Measurements from ENCODE around the gene TANC1. TPM values are rescaled to one million over a fixed set of nuclear protein-coding genes. Genes with fewer than 3 reads are reported as not detected.

TANC1 gene
- total and polyA plus RNA-seq, 2 experiments from 2014 or later, result 8.2 to 12.1 TPM

- peak overlapping the region; percentile 60 for H3K27ac ChIP-seq
Observed at GRCh38 chr2:159126432-159127022, 158.1 kb downstream of the TANC1 start.

DNA sequence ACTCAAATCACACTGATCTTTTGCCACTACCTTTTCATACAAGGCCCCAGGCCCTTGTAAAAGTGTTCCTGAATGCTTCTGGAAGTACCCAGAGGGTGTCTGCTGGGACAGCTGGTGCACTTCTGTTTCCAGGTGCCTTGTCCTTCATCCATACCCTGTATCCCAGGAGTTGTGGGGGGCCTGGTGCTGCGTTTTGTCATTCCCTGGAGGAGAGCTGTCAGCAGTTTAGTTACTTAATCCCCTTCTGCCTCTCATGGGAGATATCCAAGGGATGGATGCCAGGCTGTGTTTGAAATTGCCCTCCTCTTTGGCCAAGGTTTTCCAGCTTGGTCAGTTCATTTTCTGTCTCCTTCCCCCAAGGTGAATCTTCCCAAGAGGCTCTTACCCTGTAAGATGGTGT is 159.8 kb downstream of the TANC1 start:
- in situ Hi-C loops (cut with MboI), result no loop called here
- Histone ChIP-seq H3K36me3 (ENCODE audit: low read depth) (no peaks in the 10 kb centered on the region), H3K4me2 (ENCODE audit: unreplicated experiment) (no peak overlapping the region), H3K9me3 (ENCODE audit: low read depth) (no peaks in the 10 kb centered on the region), H3K27me3 (replicated peaks; ENCODE audit: insufficient read depth) (no peaks in the 10 kb centered on the region), H3K4me1 (ENCODE audit: insufficient read depth) (peaks cover 56% of the 10 kb centered on the region), H4K20me1 (ENCODE audit: insufficient read depth) (no peaks in the 10 kb centered on the region), H2AFZ (no peak overlapping the region), H3K79me2 (ENCODE audit: insufficient read depth) (peaks cover 27% of the 10 kb centered on the region; the same call in 1 of the 2 replicates), H3K9ac (no peak overlapping the region), H3K27ac (no peak overlapping the region), H3K4me3 (no peak overlapping the region), H3K9me2 (ENCODE audit: insufficient read depth) (no peaks in the 10 kb centered on the region), H3F3A (ENCODE audit: insufficient read depth) (peaks cover 47% of the 10 kb centered on the region)
- TF ChIP-seq EZH2 (IDR thresholded peaks at IDR 0.05; ENCODE audit: insufficient read depth, poor library complexity, severe bottlenecking) (no peak), EZH2phosphoT487 (IDR thresholded peaks at IDR 0.05; ENCODE audit: insufficient read depth, low read depth) (no peak)
- 30 to 46% methylated on average over 1 of the region's 1 CpG for WGBS, 2 experiments (ENCODE audit: low coverage in 1 of 2, low lambda C conversion rate in 2 of 2, missing lambda C conversion rate in 2 of 2)
- DNase-seq, result no peak

More at GRCh38 chr2:159126432-159127022, 158.1 kb downstream of the TANC1 start:
- in situ Hi-C loops (cut with MboI), result no loop called here
- TF ChIP-seq EZH2phosphoT487 (IDR thresholded peaks at IDR 0.05; ENCODE audit: insufficient read depth, low read depth), result peak; percentile 91
- no peak for TF ChIP-seq EZH2 (IDR thresholded peaks at IDR 0.05; ENCODE audit: insufficient read depth, poor library complexity, severe bottlenecking)
- Histone ChIP-seq H3F3A (ENCODE audit: insufficient read depth) (peaks cover 40% of the 10 kb centered on the region), H3K4me1 (ENCODE audit: insufficient read depth) (peaks cover 41% of the 10 kb centered on the region), H3K4me2 (ENCODE audit: unreplicated experiment) (peak overlapping the region; percentile 69), H4K20me1 (ENCODE audit: insufficient read depth) (no peaks in the 10 kb centered on the region), H3K27me3 (replicated peaks; ENCODE audit: insufficient read depth) (no peaks in the 10 kb centered on the region), H3K79me2 (ENCODE audit: insufficient read depth) (peaks cover 41% of the 10 kb centered on the region), H3K4me3 (no peak overlapping the region), H3K36me3 (ENCODE audit: low read depth) (no peaks in the 10 kb centered on the region), H2AFZ (no peak overlapping the region), H3K9me2 (ENCODE audit: insufficient read depth) (no peaks in the 10 kb centered on the region), H3K9ac (peak overlapping the region; percentile 4; the same call in 1 of the 2 replicates), H3K9me3 (ENCODE audit: low read depth) (no peaks in the 10 kb centered on the region)
- peak; percentile 87 for DNase-seq
- WGBS, 2 experiments (ENCODE audit: low coverage in 1 of 2, low lambda C conversion rate in 2 of 2, missing lambda C conversion rate in 2 of 2), result 3 to 8% methylated on average over 2 of the region's 2 CpGs

GRCh38 chr2:159129269-159129668 is 160.8 kb downstream of the TANC1 start:
- peaks cover 40% of the 10 kb centered on the region for H3F3A ChIP-seq (ENCODE audit: insufficient read depth)
- no peak overlapping the region for H2AFZ ChIP-seq
- H3K9me2 ChIP-seq (ENCODE audit: insufficient read depth), result no peaks in the 10 kb centered on the region
- in situ Hi-C loops (cut with MboI), result no loop called here
- H4K20me1 ChIP-seq (ENCODE audit: insufficient read depth), result no peaks in the 10 kb centered on the region
- no peaks in the 10 kb centered on the region for H3K27me3 ChIP-seq (replicated peaks; ENCODE audit: insufficient read depth)
- H3K79me2 ChIP-seq (ENCODE audit: insufficient read depth), result peaks cover 21% of the 10 kb centered on the region; the same call in 1 of the 2 replicates
- no peaks in the 10 kb centered on the region for H3K36me3 ChIP-seq (ENCODE audit: low read depth)
- no peak overlapping the region for H3K4me3 ChIP-seq
- 94 to 100% methylated on average over 1 of the region's 1 CpG for WGBS, 2 experiments (ENCODE audit: low coverage in 1 of 2, low lambda C conversion rate in 2 of 2, missing lambda C conversion rate in 2 of 2)
- no peak for DNase-seq
- H3K27ac ChIP-seq, result no peak overlapping the region
- TF ChIP-seq EZH2phosphoT487 (IDR thresholded peaks at IDR 0.05; ENCODE audit: insufficient read depth, low read depth) (no peak), EZH2 (IDR thresholded peaks at IDR 0.05; ENCODE audit: insufficient read depth, poor library complexity, severe bottlenecking) (no peak)
- no peak overlapping the region for H3K9ac ChIP-seq
- no peaks in the 10 kb centered on the region for H3K9me3 ChIP-seq (ENCODE audit: low read depth)
- H3K4me1 ChIP-seq (ENCODE audit: insufficient read depth), result peaks cover 58% of the 10 kb centered on the region
- no peak overlapping the region for H3K4me2 ChIP-seq (ENCODE audit: unreplicated experiment)

DNA sequence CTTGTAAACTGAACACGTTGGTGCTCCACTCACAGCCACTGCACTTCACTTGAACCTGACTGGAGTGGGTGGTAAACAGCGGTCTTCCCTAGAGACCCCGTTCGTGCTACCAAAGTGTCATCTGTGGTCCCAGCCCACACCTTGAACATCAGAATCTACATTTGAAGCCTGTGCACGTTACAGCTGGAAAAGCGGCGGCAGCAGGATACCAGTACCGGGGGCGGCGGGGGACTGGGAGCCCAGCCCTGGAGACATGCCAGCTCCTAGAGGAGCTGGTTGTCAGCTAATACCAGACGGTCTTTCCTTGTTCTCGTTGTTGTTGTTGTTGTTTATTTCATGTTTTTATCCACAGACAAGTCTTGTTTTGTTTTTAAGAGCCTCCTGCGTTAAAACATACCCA is 161.4 kb downstream of the TANC1 start:
- peaks cover 53% of the 10 kb centered on the region for H3K4me1 ChIP-seq (ENCODE audit: insufficient read depth)
- 81 to 85% methylated on average over 13 of the region's 13 CpGs for WGBS, 2 experiments (ENCODE audit: low coverage in 1 of 2, low lambda C conversion rate in 2 of 2, missing lambda C conversion rate in 2 of 2)

More for the DNA sequence above, 161.4 kb downstream of the TANC1 start:
- Histone ChIP-seq H4K20me1 (ENCODE audit: insufficient read depth) (no peaks in the 10 kb centered on the region), H3K9me3 (ENCODE audit: low read depth) (no peaks in the 10 kb centered on the region), H3K4me3 (no peak overlapping the region), H3K27me3 (replicated peaks; ENCODE audit: insufficient read depth) (no peaks in the 10 kb centered on the region), H3K79me2 (ENCODE audit: insufficient read depth) (peaks cover 21% of the 10 kb centered on the region; the same call in 1 of the 2 replicates), H3K4me2 (ENCODE audit: unreplicated experiment) (no peak overlapping the region), H3K27ac (no peak overlapping the region), H3F3A (ENCODE audit: insufficient read depth) (peaks cover 36% of the 10 kb centered on the region), H3K36me3 (ENCODE audit: low read depth) (no peaks in the 10 kb centered on the region), H3K9ac (no peak overlapping the region), H3K9me2 (ENCODE audit: insufficient read depth) (no peaks in the 10 kb centered on the region), H2AFZ (no peak overlapping the region)
- TF ChIP-seq EZH2phosphoT487 (IDR thresholded peaks at IDR 0.05; ENCODE audit: insufficient read depth, low read depth) (no peak), EZH2 (IDR thresholded peaks at IDR 0.05; ENCODE audit: insufficient read depth, poor library complexity, severe bottlenecking) (no peak)
- in situ Hi-C loops (cut with MboI), result no loop called here
- no peak for DNase-seq

All from GM23248 (cell line).